Mesenchymal stem cell (in vitro differentiated cells and primary cell): ENCODE measurements around the gene USH2A.

Experiments used
- DNase-seq: peaks from one replicate; pipeline ENCODE4 v3.0.0-alpha.2; 2013
- H2AFZ ChIP-seq: one replicate; pipeline ENCODE4 v1.6.1; 2013; ENCODE audit warnings: low read depth, mild to moderate bottlenecking, control low read depth, inconsistent platforms, low read length, moderate library complexity
- H2AK5ac ChIP-seq: 2 replicates; pipeline ENCODE4 v1.6.1; 2013; ENCODE audit warnings: low read length, moderate library complexity, mild to moderate bottlenecking, inconsistent platforms; ENCODE audit not compliant: severe bottlenecking
- H2BK120ac ChIP-seq: one replicate; pipeline ENCODE4 v1.6.1; 2013; ENCODE audit warnings: low read depth, mild to moderate bottlenecking, inconsistent platforms, low read length, moderate library complexity
- H2BK12ac ChIP-seq, 2 experiments: one replicate each; pipeline ENCODE4 v1.6.1; 2013; ENCODE audit warnings: inconsistent platforms in 2 of 2, low read length in 2 of 2, mild to moderate bottlenecking in 2 of 2, moderate library complexity in 2 of 2, control low read depth in 1 of 2
- H2BK15ac ChIP-seq: one replicate; pipeline ENCODE4 v1.6.1; 2013; ENCODE audit warnings: mild to moderate bottlenecking, low read depth, inconsistent platforms; ENCODE audit not compliant: poor library complexity, severe bottlenecking
- H2BK5ac ChIP-seq: 2 replicates; pipeline ENCODE4 v1.6.1; 2013; ENCODE audit warnings: low read depth, mild to moderate bottlenecking, low read length, control low read depth, inconsistent platforms; ENCODE audit not compliant: poor library complexity, severe bottlenecking
- H3K14ac ChIP-seq, 2 experiments: one replicate each; pipeline ENCODE4 v1.6.1; 2013; ENCODE audit warnings: inconsistent platforms in 2 of 2, low read length in 2 of 2, control low read depth in 1 of 2, mild to moderate bottlenecking in 1 of 2, moderate library complexity in 1 of 2
- H3K18ac ChIP-seq, 2 experiments: one replicate each; pipeline ENCODE4 v1.6.1; 2013; ENCODE audit warnings: inconsistent platforms in 2 of 2, low read length in 2 of 2, control low read depth in 1 of 2, low read depth in 1 of 2, mild to moderate bottlenecking in 1 of 2
- H3K23ac ChIP-seq, 2 experiments: one replicate each; pipeline ENCODE4 v1.6.1; 2013; ENCODE audit warnings: inconsistent platforms in 2 of 2, low read length in 2 of 2, mild to moderate bottlenecking in 2 of 2, moderate library complexity in 2 of 2, control low read depth in 1 of 2
- H3K27ac ChIP-seq: 2 replicates; pipeline ENCODE4 v1.5.1; 2013; ENCODE audit warnings: mild to moderate bottlenecking, moderate library complexity, low read length, control low read depth, inconsistent platforms; ENCODE audit not compliant: poor library complexity, severe bottlenecking
- H3K27me3 ChIP-seq, 2 experiments: 2 replicates each; pipeline versions ENCODE4 v1.6.1 to v1.7.0; 2013; ENCODE audit warnings: low read length in 2 of 2, mild to moderate bottlenecking in 2 of 2, moderate library complexity in 2 of 2, control low read depth in 1 of 2, inconsistent platforms in 1 of 2; ENCODE audit not compliant: control insufficient read depth in 1 of 2, insufficient read depth in 1 of 2
- H3K36me3 ChIP-seq, 2 experiments: 2 replicates each; pipeline versions ENCODE4 v1.6.1 to v1.7.0; 2013; ENCODE audit warnings: low read length in 2 of 2, control low read depth in 1 of 2, inconsistent platforms in 1 of 2, low read depth in 1 of 2, mild to moderate bottlenecking in 1 of 2; ENCODE audit not compliant: insufficient read depth in 2 of 2, control insufficient read depth in 1 of 2
- H3K4ac ChIP-seq, 2 experiments: one replicate each; pipeline ENCODE4 v1.6.1; 2013; ENCODE audit warnings: inconsistent platforms in 2 of 2, low read length in 2 of 2, mild to moderate bottlenecking in 2 of 2, moderate library complexity in 2 of 2, control low read depth in 1 of 2, low read depth in 1 of 2
- H3K4me1 ChIP-seq: 2 replicates; pipeline ENCODE4 v1.6.1; 2013; ENCODE audit warnings: low read depth, low read length, control low read depth; ENCODE audit not compliant: control insufficient read depth, insufficient read depth
- H3K4me2 ChIP-seq: 2 replicates; pipeline ENCODE4 v1.6.1; 2013; ENCODE audit warnings: low read length, mild to moderate bottlenecking, inconsistent platforms; ENCODE audit not compliant: poor library complexity, severe bottlenecking
- H3K4me3 ChIP-seq, 2 experiments: 2 replicates each; pipeline versions ENCODE4 v1.5.1 to v1.7.0; 2013; ENCODE audit warnings: low read length in 2 of 2, mild to moderate bottlenecking in 2 of 2, control low read depth in 1 of 2, low read depth in 1 of 2; ENCODE audit not compliant: insufficient read depth in 1 of 2
- H3K79me1 ChIP-seq: replicated peaks from 2 replicates; pipeline ENCODE4 v1.6.1; 2013; ENCODE audit warnings: mild to moderate bottlenecking, control low read depth, low read length, inconsistent platforms; ENCODE audit not compliant: poor library complexity, severe bottlenecking
- H3K9ac ChIP-seq: 2 replicates; pipeline ENCODE4 v1.7.0; 2013; ENCODE audit warnings: mild to moderate bottlenecking, low read length, moderate library complexity
- H3K9me3 ChIP-seq: 2 replicates; pipeline ENCODE4 v1.7.0; 2013; ENCODE audit warnings: mild to moderate bottlenecking, low read length; ENCODE audit not compliant: control insufficient read depth
- H4K8ac ChIP-seq: one replicate; pipeline ENCODE4 v1.6.1; 2013; ENCODE audit warnings: inconsistent platforms, mild to moderate bottlenecking, low read length, moderate library complexity
- H4K91ac ChIP-seq: one replicate; pipeline ENCODE4 v1.6.1; 2013; ENCODE audit warnings: mild to moderate bottlenecking, low read length, inconsistent platforms
- WGBS: methylation state at CpG from one replicate; pipeline ENCODE4 v1.1.7; 2013; ENCODE audit warnings: mixed read lengths; 5-methylcytosine and 5-hydroxymethylcytosine counted together

USH2A gene

DNA sequence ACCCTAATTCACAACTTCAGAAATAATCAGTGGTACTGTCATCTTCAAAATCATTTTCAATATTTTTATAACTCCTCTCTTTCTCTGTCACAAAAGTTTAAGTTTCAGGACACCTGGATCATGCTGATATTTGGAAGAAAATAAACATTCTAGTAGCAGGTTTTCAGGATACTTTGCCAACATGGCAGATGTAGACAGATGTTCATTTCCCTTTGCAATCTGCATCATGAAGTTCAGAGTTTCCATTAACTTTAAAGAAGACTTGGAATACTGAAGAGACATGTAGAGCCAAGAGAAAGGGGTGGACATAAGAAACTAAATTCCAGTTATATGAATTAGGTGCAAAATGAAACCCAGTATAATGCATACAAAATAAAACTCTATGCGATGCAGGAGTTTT is 218.1 kb downstream of the USH2A start:
- H2BK5ac ChIP-seq: no peak overlapping the region
- H2AK5ac ChIP-seq: no peak overlapping the region
- H4K91ac ChIP-seq: no peak overlapping the region
- H2AFZ ChIP-seq: no peak overlapping the region
- H3K14ac ChIP-seq: no peak overlapping the region
- H3K79me1 ChIP-seq: no peaks in the 10 kb centered on the region
- no CpG with 5 or more reads among the region's 1 CpG for WGBS
- H4K8ac ChIP-seq: no peak overlapping the region
- no peak overlapping the region for H2BK12ac ChIP-seq
- H3K9me3 ChIP-seq: no peaks in the 10 kb centered on the region
- H3K4me3 ChIP-seq: no peak overlapping the region
- no peak overlapping the region for H3K27ac ChIP-seq
- H2BK15ac ChIP-seq: no peak overlapping the region
- no peak overlapping the region for H3K18ac ChIP-seq
- no peak overlapping the region for H3K4ac ChIP-seq
- H3K4me2 ChIP-seq: no peak overlapping the region
- H2BK120ac ChIP-seq: no peak overlapping the region
- no peaks in the 10 kb centered on the region for H3K36me3 ChIP-seq
- no peak for DNase-seq
- H3K4me1 ChIP-seq: no peaks in the 10 kb centered on the region
- H3K9ac ChIP-seq: no peak overlapping the region
- peaks cover 0 to 3% of the 10 kb centered on the region in 2 experiments for H3K27me3 ChIP-seq
- H3K23ac ChIP-seq: no peak overlapping the region

DNA sequence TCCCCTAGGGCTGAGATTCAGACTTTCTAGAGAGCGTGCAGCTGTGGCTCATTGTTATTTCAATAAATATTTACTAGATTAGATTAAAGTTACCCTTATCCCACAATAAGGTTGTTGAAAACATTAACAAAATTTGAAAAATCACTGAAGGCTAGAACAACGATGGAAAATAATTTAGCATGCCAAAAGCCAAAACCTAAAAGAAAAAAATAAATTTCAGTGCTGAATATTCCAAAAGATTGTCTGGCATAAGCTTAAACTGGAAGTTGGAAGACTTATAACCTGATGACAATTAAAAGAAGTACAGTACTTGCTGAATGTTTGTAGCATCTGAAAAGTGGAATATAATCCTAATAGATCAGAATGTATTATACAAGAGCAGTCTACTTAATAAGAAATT is 221.3 kb downstream of the USH2A start:
- Histone ChIP-seq H3K4ac (no peak overlapping the region), H3K36me3 (no peaks in the 10 kb centered on the region), H2AK5ac (no peak overlapping the region), H2BK120ac (no peak overlapping the region), H3K4me2 (no peak overlapping the region), H3K23ac (no peak overlapping the region), H3K4me3 (no peak overlapping the region), H3K9ac (no peak overlapping the region), H3K9me3 (no peaks in the 10 kb centered on the region), H3K79me1 (no peaks in the 10 kb centered on the region), H3K4me1 (no peaks in the 10 kb centered on the region), H2BK5ac (no peak overlapping the region), H3K14ac (no peak overlapping the region), H2AFZ (no peak overlapping the region), H2BK15ac (no peak overlapping the region), H2BK12ac (no peak overlapping the region), H3K27me3 (peaks cover 0 to 3% of the 10 kb centered on the region in 2 experiments), H3K18ac (no peak overlapping the region), H4K91ac (no peak overlapping the region), H3K27ac (no peak overlapping the region), H4K8ac (no peak overlapping the region)
- WGBS: no CpG with 5 or more reads among the region's 2 CpGs
- no peak for DNase-seq

DNA sequence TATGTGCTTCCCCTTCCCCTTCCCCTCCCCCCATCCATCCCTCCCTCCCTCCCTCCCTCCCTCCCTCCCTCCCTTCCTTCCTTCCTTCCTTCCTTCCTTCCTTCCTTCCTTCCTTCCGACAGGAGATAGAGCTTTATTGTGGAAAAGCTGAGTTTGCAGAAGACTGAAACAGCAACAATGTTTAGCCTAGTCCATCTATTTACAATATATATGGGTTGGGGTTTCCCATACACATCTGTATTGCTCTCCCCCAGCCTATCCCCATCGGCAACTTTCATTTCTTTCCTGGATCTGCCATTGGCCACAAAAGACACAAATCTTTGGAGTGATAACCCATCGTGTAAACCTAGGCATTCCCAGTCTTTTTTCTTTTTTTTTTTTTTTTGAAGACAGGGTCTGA is 222.3 kb downstream of the USH2A start:
- Histone ChIP-seq H4K91ac (no peak overlapping the region), H3K4me3 (no peak overlapping the region), H2AK5ac (no peak overlapping the region), H3K4me2 (no peak overlapping the region), H3K4ac (no peak overlapping the region), H2BK120ac (no peak overlapping the region), H3K36me3 (no peaks in the 10 kb centered on the region), H3K9me3 (no peaks in the 10 kb centered on the region), H3K9ac (no peak overlapping the region), H4K8ac (no peak overlapping the region), H2BK15ac (no peak overlapping the region), H3K4me1 (no peaks in the 10 kb centered on the region), H3K27me3 (peaks cover 0 to 3% of the 10 kb centered on the region in 2 experiments), H3K14ac (no peak overlapping the region), H2AFZ (no peak overlapping the region), H2BK12ac (no peak overlapping the region), H3K79me1 (no peaks in the 10 kb centered on the region), H3K18ac (no peak overlapping the region), H3K27ac (no peak overlapping the region), H2BK5ac (no peak overlapping the region), H3K23ac (no peak overlapping the region)
- WGBS: 97% methylated on average over 2 of the region's 3 CpGs
- no peak for DNase-seq

DNA sequence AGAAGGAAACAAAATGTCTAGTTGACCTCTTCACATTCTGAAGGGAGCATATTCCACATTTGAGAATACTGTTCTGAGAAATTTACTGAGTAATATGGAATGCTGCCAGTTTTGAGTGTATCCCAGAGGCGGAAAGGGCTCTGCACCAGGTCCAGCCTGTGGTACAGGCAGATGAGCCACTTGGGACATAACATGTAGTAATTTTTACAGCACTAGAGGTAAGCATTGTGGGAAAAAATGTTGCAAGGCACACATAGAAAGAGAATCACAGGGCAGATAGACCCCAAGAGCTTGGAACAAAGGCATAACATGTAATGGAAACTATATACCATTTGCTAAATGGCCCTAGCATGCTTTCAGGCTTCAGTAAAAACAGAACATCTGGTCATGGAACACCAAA is 228.5 kb downstream of the USH2A start:
- Histone ChIP-seq H3K27ac (no peak overlapping the region), H4K91ac (no peak overlapping the region), H3K36me3 (no peaks in the 10 kb centered on the region), H3K4me2 (no peak overlapping the region), H3K23ac (no peak overlapping the region), H3K14ac (no peak overlapping the region), H3K18ac (no peak overlapping the region), H2BK15ac (no peak overlapping the region), H3K79me1 (no peaks in the 10 kb centered on the region), H3K4me1 (no peaks in the 10 kb centered on the region), H2BK12ac (no peak overlapping the region), H2BK120ac (no peak overlapping the region), H3K4ac (no peak overlapping the region), H2AFZ (no peak overlapping the region), H2BK5ac (no peak overlapping the region), H4K8ac (no peak overlapping the region), H2AK5ac (no peak overlapping the region), H3K27me3 (no peaks in the 10 kb centered on the region), H3K4me3 (no peak overlapping the region), H3K9ac (no peak overlapping the region), H3K9me3 (no peaks in the 10 kb centered on the region)
- 75% methylated on average over 1 of the region's 1 CpG for WGBS
- DNase-seq: no peak
